ENCODE data around the gene GRAMD4.
"Not testable (repeated sequence)": the region's sequence is repeated elsewhere in the genome, so short reads cannot be mapped to it uniquely, and the experiment has no call there.

GRAMD4 gene

DNA sequence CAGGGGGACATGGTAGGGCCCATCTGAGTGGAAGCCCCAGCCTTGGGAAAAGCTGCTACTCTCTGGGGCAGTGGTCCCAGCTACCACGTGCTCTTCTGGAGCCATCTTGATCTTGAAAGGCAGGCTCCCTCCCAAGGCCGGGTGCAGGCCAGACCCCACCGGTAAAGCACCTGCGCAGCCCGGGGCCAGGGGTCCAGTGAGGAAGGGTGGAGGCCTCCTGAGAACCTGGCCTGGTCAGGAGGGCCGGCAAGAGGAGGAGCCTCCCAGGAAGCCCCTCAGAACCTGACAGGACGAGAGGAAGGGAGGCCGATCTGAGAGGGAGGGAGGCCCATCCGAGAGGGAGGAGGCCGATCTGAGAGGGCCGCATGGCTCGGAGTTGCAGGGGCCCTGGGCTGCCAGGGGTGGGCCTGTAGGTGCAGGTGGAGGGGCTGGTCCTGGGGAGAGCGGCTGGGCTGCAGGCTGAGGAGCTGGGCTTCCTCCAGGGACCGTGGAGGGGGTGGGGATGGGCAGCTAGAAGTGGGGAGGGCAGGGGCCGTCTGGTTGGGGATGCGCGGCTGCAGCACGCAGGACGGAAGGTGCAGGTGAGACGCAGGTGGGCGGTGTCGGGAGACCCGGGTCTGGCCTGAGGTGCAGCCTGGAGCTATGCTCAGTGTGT, 529 bp downstream of the GRAMD4 start:
- no peak for DNase-seq (ENCODE audit: low read depth)

DNA sequence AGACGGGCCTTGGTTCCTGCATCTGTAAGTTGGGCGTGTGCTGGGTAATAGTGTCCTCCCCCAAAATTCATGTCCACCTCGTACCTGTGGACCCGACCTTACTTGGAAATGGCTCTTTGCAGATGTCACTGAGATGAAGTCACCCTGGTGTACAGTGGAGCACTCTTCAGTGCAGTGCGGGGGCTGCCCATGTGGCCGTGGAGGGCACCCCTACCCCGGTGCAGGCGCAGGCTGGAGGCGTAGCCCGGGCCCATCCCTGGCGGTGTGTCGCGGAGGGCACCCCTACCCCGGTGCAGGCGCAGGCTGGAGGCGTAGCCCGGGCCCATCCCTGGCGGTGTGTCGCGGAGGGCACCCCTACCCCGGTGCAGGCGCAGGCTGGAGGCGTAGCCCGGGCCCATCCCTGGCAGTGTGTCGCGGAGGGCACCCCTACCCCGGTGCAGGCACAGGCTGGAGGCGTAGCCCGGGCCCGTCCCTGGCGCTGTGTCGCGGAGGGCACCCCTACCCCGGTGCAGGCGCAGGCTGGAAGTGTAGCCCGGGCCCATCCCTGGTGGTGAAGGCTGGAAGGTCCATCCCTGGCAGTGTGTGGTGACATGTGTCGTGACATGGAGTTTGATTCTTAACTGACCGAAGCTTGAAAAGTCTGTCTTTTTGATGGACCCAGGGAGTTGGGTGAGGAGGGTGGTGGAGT, 1.2 kb downstream of the GRAMD4 start:
- not testable (repeated sequence) for DNase-seq (ENCODE audit: low read depth)

GRCh38 chr22:46622081-46622521, 1.9 kb downstream of the GRAMD4 start:
- DNase-seq (ENCODE audit: low read depth), result no peak

DNA sequence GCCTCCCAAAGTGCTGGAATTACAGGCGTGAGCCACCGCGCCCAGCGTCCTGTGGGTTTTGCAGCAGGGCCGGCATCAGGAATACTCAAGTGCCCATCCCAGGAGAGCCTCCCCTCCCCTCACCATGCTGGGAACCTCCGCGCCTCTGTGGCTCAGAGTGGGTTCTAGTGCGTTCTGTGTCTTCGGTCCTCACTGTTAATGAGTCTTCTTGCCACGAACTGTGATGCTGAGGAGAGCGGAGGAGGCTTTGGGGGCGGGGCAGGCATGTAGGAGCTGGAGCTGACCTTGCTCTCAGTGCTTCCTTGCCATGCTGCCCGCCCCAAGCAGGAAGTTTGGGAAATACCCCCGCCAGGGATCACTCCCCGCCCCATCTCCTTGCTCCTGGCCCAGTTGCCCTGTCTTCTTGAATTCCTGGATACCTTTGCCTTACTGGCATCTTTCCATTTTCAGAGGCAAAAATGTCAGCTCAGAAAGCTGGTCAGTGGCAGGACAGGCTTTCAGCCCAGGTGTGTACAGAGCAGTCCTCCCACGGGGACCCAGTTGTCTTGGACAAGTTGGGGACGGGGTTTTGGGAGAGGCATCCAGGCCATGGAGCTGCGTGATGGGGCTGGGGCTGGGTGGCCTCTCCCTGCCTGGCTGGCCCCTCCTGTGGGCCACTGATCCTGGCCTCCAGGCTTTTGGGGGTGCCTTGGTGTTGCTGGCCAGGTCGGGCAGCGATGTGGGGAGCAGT, 5.1 kb downstream of the GRAMD4 start:
- DNase-seq (ENCODE audit: low read depth), result no peak

- DNase-seq (ENCODE audit: low read depth), result no peak
These were observed 5.7 kb downstream of the GRAMD4 start for GRCh38 chr22:46625843-46626349.

DNA sequence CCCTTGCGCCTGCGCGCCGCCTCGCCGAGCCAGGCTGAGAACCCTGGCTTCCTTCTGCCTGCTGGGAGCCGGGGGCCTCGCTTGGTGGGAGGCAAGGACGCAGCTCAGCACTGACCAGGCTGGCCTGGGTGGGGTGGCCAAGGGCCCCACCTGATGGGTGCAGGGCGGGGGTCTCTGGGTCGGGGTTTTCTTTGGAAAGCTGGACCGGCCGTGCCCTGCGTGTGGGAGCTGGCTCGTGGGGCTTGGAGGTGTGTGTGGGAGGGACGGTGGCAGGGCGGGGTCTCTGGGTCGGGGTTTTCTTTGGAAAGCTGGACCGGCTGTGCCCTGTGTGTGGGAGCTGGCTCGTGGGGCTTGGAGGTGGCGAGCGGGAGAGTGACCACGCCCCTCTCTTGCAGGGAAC, 6.2 kb downstream of the GRAMD4 start:
- DNase-seq (ENCODE audit: low read depth), result no peak

DNA sequence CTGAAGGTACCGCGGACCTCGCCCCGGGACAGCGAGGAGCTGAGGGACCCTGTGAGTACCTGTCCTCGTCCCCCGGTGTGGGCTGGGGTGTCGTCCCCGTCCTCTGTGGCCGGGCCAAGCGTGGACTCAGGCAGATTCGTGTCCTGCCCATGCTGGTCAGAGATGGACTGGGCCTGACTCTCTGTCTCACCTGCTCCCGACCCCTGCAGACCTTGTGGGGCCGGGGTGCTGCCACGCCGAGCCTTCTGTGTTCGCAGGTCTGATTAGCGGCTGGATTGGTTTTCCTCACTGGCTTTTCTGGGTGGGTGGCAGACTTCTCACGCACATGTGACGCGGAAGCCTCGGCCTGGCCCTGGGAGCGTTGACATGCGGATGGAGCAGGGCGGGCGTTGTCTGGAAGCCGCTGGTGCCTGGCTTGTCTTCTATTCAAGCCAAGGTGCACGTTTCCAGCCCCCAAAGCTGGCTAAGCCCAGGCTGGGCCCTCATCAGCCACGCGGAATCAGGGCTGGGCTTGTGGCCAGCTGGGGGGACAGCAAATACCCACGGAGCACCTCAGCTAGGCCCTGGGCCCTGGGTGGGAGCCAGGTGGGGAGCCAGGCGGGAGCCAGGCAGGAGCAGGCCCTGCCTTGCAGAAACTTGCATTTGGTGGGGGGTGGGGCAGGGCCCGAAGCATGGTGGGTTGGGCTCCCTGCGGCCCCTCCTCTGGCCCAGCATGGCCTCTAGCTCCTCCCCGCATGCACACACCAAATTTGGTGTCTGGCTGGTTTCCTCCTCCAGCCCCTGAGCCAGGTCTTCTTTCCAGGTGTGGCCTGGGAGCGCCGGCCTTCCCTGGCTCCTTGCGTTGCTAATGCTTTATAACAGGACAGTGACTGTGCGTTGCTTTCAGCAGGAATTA, 7.0 kb downstream of the GRAMD4 start:
- DNase-seq (ENCODE audit: low read depth), result no peak

DNA sequence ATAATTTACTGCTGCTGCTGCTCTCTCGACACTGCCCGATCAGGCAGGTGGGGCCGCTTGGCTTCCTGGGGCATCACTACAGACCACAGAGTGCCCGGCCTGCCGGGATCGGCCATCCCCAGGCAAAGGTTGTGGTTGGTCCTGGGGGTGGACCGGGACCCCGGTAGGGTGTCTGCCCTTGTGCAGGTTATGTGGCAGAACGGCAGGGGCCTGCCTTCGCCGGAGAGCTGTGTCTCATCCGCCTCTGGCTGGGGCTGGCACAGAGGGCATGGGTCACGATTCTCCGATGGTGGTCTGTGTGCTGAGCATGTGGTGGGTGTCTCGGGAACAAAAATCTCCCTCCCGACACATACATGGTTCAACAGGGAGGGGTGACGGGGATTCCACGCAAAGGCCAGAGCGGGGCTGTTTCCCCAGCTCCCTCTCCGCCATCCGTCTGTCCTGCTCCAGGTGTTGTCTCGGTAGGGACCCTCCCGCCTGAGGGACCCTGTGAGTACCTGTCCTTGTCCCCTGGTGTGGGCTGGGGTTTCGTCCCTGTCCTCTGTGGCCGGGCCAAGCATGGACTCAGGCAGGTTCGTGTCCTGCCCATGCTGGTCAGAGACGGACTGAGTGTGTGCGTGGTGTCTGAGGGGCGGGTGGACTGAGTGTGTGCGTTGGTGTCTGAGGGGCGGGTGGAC, 7.8 kb downstream of the GRAMD4 start:
- DNase-seq (ENCODE audit: low read depth), result no peak

DNA sequence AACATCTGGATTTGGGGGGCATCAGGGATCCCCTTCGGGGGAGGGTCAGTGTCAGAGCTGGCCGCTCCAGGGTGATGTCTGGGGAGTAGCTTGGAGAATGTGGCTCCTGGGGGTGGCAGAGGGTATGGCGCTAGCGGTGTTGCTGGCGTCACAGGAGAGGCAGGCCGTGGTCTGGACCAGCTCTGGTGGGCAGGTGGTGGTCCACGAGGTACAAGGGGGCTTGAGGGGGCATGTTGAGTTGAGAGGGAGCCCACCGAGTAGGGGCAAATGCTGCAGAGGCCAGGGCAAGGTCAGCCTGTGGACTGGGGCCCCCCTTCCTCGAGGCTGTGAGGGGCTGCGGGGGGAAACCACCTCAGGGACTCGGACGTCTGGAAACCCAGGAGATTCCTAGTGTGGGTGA, 8.6 kb downstream of the GRAMD4 start:
- no peak for DNase-seq (ENCODE audit: low read depth)

GRCh38 chr22:46629291-46629690, 9.1 kb downstream of the GRAMD4 start:
- no peak for DNase-seq (ENCODE audit: low read depth)

DNA sequence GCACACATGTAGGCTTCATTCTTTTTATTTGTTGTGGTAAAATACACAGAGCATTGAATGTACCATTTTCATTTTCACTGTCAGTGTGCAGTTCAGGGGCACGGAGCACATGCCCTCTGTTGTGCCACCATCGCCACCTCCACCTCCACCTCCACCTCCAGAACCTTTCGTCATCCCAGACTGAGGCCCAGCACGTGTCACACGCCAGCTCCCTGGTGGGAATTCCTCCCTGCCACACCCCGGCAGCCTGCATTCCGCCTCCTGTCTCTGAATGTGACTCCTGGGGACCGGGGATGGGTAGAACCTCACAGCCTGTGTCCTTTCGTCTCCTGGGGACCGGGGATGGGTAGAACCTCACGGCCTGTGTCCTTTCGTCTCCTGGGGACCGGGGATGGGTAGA, 10.9 kb downstream of the GRAMD4 start:
- no peak for DNase-seq (ENCODE audit: low read depth)

- DNase-seq (ENCODE audit: low read depth), result no peak
These were observed 12.6 kb downstream of the GRAMD4 start for GRCh38 chr22:46632646-46633249.

- DNase-seq (ENCODE audit: low read depth), result no peak
These were observed 13.2 kb downstream of the GRAMD4 start for GRCh38 chr22:46633334-46633890.

DNA sequence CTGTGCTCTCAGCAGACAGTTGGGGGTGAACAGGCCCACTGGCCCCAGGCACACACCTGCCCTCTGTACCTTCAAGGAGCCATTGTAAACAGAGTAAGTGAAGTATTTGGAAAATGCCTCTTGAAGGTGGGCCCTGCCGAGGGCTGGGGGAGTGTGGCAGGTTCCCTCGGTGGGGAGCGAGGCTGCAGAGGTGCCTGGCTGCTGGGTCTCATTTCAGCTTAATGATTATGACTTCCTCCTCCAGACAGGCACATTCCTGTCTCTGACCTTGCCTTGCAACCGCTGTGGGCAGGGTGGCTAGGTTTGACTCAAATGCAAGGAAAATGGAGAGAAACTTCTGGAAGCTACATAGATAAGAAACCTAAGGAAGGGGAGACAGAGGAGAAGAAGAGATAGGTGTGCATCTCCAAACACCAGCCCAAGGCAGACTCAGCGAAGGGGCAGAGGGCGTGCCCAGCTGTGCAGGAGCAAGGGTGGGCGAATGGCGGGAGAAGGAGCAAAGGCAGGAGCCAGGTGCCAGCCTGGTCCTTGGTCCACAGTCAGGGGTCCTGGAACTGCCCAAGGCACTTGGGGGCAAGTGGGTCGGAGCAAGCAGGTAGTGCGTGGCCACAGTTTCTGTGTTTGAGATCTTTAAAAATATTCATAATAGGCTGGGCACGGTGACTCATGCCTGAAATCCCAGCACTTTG, 14.0 kb downstream of the GRAMD4 start:
- DNase-seq (ENCODE audit: low read depth), result no peak

- not testable (repeated sequence) for DNase-seq (ENCODE audit: low read depth)
These were observed 14.9 kb downstream of the GRAMD4 start for GRCh38 chr22:46634973-46635685.

- no peak for DNase-seq (ENCODE audit: low read depth)
These were observed 15.6 kb downstream of the GRAMD4 start for GRCh38 chr22:46635756-46636155.

DNA sequence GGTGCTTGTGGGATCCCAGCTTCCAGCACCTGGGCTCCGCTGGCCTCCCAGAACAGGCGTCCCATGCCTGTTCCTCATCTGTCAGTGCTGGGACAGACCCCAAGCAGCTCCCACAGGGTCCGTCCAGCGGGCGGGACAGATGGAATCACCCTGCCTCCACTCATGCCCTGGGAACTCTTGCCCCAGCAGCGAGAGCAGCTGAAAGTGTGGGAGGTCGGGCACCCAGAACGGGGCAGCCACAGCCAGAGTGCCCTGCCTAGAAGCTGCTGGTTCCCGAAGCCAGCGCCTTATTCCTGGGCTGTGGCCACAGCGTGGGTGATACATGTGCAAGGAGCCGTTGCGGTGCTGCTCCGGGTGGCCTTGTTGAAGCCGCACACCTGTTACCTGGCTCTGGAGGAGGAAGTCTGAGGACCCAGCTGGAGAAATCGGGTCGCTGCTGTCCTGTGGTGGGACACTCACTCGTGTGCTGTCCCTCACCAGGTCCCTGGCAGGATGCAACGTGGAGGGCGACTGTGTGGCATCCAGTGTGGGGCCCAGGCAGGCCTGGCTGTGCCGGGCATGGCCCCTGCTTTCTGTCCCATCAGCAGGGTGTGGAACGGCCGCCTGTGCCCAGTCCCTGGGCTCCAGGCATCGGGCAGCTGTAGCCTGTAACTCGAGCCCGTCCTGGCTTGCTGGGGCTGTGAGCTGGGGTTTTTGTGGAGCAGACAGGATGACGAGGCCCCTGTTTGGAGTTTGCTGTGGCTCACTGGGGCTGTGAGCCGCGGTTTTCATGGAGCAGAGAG, 16.2 kb downstream of the GRAMD4 start:
- no peak for DNase-seq (ENCODE audit: low read depth)

All from activated T-helper 9 cell treated with anti-CD3 and anti-CD28 coated beads, Interleukin-2, amount 50 U/mL, for 16 hours (primary cell).